Lung (tissue), 12 donors: Measurements from ENCODE around the gene CDH23. TPM values are rescaled to one million over a fixed set of nuclear protein-coding genes. Genes with fewer than 3 reads are reported as not detected.

Source experiments
- ATAC-seq: fragments of 200-7000 bp; cut with Tn5 transposase; one replicate; pipeline ENCODE4 v1.9.1; 2020; ENCODE audit warnings: moderate number of reproducible peaks; ENCODE audit not compliant: insufficient read depth, low FRiP score
- DNase-seq, 3 donors: peaks; one replicate each; pipeline ENCODE4 v3.0.0-alpha.2; 2013 to 2017
- H3K27ac ChIP-seq, 2 donors: one replicate each; pipeline ENCODE4 v1.5.1; 2013; ENCODE audit warnings: mild to moderate bottlenecking in 2 of 2, moderate library complexity in 2 of 2, control low read depth in 1 of 2, inconsistent platforms in 1 of 2, low read depth in 1 of 2, low read length in 1 of 2
- H3K27me3 ChIP-seq, 3 donors: one replicate each; pipeline ENCODE4 v1.5.1; 2013; ENCODE audit warnings: low read length in 2 of 3; ENCODE audit not compliant: control insufficient read depth in 3 of 3, insufficient read depth in 3 of 3
- H3K36me3 ChIP-seq, 4 donors: one replicate each; pipeline ENCODE4 v1.5.1; 2013; ENCODE audit warnings: low read length in 4 of 4, mild to moderate bottlenecking in 1 of 4, moderate library complexity in 1 of 4; ENCODE audit not compliant: control insufficient read depth in 4 of 4, insufficient read depth in 4 of 4
- H3K4me1 ChIP-seq, 5 donors: one replicate each; pipeline ENCODE4 v1.5.1; 2013; ENCODE audit warnings: low read length in 5 of 5, mild to moderate bottlenecking in 2 of 5, moderate library complexity in 1 of 5; ENCODE audit not compliant: control insufficient read depth in 5 of 5, insufficient read depth in 5 of 5
- H3K4me3 ChIP-seq: one replicate; pipeline ENCODE4 v1.5.1; 2013; ENCODE audit warnings: mild to moderate bottlenecking, control low read depth, moderate library complexity
- H3K9ac ChIP-seq, 2 donors: one replicate each; pipeline ENCODE4 v1.5.1; 2013; ENCODE audit warnings: low read length in 2 of 2, control low read depth in 1 of 2; ENCODE audit not compliant: insufficient read depth in 1 of 2
- H3K9me3 ChIP-seq, 4 donors: one replicate each; pipeline ENCODE4 v1.5.1; 2013; ENCODE audit warnings: low read length in 3 of 4, mild to moderate bottlenecking in 1 of 4, moderate library complexity in 1 of 4; ENCODE audit not compliant: control insufficient read depth in 4 of 4, insufficient read depth in 3 of 4
- CTCF ChIP-seq: IDR thresholded peaks from 2 replicates; pipeline ENCODE4 v1.5.1; 2012; ENCODE audit warnings: mild to moderate bottlenecking; ENCODE audit errors: control extremely low read depth, extremely low read depth
- WGBS, 2 donors: extraction: QIAGEN DNeasy Blood & Tissue Kit; methylation state at CpG; one replicate each; pipeline ENCODE4 v1.1.7; 2013; 5-methylcytosine and 5-hydroxymethylcytosine counted together
- polyA plus RNA-seq, 2 donors: library from polyadenylated mRNA; stranded (reverse); fragments of 200-250 nt; gene quantifications; one replicate each; pipeline ENCODE4 v1.2.1, GENCODE V29; 2013
- total RNA-seq, 2 donors: library from RNA; depleted of rRNA in 1 of 2; stranded (reverse); fragments of >200 nt in 1 of 2; gene quantifications; one replicate each; pipeline ENCODE4 v1.2.1, GENCODE V29; 2014 to 2021
- donor health status: control.
- donor health status: control.
- donor health status: Bipolar disorder and iron deficiency.
- donor health status: healthy.
- donor health status: DM: yes; HTN: yes; CAD: no.

The CDH23 gene
- total and polyA plus RNA-seq, 4 donors: 4.5 to 29.5 (median 6.0) TPM

- Histone ChIP-seq H3K9me3 (no peaks in the 10 kb centered on the region), H3K9ac (no peak overlapping the region), H3K27me3 (no peaks in the 10 kb centered on the region), H3K27ac (no peak overlapping the region), H3K4me1 (peaks cover 0 to 30% (median 17%) of the 10 kb centered on the region in 5 donors), H3K4me3 (no peak overlapping the region), H3K36me3 (no peaks in the 10 kb centered on the region)
- DNase-seq (peak; percentile 44 to 59 (median 50)), ATAC-seq (no peak)
- WGBS, 2 donors: 67 to 68% methylated on average over 4 of the region's 4 CpGs
- no peak for TF ChIP-seq CTCF
Observed at GRCh38 chr10:71534568-71535194, 138.0 kb downstream of the CDH23 start.

DNA sequence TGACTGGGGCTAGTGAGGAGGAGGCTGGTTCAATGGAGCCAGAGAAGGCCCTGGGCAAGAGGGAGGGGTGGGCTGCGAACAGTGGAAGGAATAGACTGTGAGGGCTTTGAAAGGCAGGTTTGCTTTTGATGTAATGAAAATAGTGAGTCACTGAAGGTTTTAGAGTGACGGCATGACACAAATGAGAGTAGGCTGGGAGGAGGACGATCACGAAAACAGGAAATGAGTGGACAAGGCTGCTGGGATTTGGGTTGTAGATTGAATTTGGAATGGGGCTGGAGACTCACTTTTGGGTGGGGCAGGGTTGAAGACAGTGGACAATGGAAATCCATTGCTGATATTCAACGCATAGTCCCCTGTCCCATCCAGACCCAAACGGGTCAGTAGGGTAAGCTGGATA, 139.6 kb downstream of the CDH23 start:
- Histone ChIP-seq H3K27me3 (no peaks in the 10 kb centered on the region), H3K36me3 (no peaks in the 10 kb centered on the region), H3K4me3 (no peak overlapping the region), H3K27ac (no peak overlapping the region), H3K9ac (no peak overlapping the region), H3K4me1 (peaks cover 0 to 30% (median 17%) of the 10 kb centered on the region in 5 donors), H3K9me3 (no peaks in the 10 kb centered on the region)
- WGBS, 2 donors: 87 to 94% methylated on average over 6 of the region's 6 CpGs
- no peak for TF ChIP-seq CTCF
- ATAC-seq (no peak), DNase-seq (no peak)

DNA sequence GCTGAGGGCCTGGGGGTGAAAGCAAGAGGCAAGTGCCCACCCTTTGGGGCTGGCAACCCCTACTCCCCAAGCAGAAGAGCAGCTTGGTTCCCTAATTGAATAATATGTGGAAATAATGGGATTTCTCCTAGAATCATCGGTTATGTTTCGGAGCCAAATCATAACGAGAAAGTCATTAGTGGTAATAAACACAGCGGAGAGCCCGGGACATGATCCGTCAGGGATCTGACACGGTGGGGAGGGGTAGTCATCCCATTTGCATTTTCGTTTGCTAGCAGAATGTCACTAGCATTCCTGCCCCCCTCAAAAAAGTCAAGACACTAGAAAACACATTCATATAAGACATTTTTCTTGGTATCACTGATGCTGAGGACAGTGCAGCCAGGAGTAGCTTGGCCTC, 140.4 kb downstream of the CDH23 start:
- Histone ChIP-seq H3K9ac (no peak overlapping the region), H3K36me3 (no peaks in the 10 kb centered on the region), H3K4me1 (peaks cover 0 to 31% (median 17%) of the 10 kb centered on the region in 5 donors), H3K9me3 (no peaks in the 10 kb centered on the region), H3K4me3 (no peak overlapping the region), H3K27me3 (no peaks in the 10 kb centered on the region), H3K27ac (no peak overlapping the region)
- WGBS, 2 donors: 86 to 87% methylated on average over 8 of the region's 8 CpGs
- DNase-seq (peak in 2 of 3 donors; percentile 38 to 51), ATAC-seq (no peak)
- no peak for TF ChIP-seq CTCF

DNA sequence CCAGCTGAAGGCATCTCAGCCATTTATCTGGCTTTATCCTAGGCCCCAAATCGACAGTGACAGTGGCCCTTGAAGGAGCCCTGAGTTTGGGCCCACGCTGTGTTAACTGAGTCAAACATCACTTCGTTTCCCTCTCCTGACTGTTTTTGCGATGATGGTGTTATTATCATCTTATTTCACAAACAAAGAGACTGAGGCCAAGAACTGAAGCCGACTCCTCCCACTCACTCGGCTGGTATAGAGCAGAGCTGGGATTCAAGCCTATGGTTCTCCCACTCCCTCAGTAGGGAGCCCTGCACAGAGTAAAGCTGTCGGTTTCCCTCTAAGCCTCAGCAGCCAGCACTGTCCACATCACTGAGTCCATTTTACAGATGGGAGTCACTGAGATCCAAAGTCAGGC, 141.0 kb downstream of the CDH23 start:
- Histone ChIP-seq H3K9me3 (no peaks in the 10 kb centered on the region), H3K4me3 (no peak overlapping the region), H3K27ac (no peak overlapping the region), H3K27me3 (no peaks in the 10 kb centered on the region), H3K36me3 (no peaks in the 10 kb centered on the region), H3K9ac (no peak overlapping the region), H3K4me1 (peaks cover 0 to 29% (median 17%) of the 10 kb centered on the region in 5 donors)
- DNase-seq (peak in 2 of 3 donors; percentile 61 to 66), ATAC-seq (no peak)
- 80 to 92% methylated on average over 7 of the region's 7 CpGs for WGBS, 2 donors
- TF ChIP-seq CTCF: no peak
